Rectal smooth muscle tissue (tissue), 1 donor: ENCODE measurements around the gene RBP3.

ENCODE experiments used
- H3K27ac ChIP-seq: one replicate; pipeline ENCODE4 v1.7.0; 2013; ENCODE audit warnings: low read depth, low read length, inconsistent platforms
- H3K27me3 ChIP-seq: one replicate; pipeline ENCODE4 v1.7.0; 2013; ENCODE audit warnings: low read length; ENCODE audit not compliant: control insufficient read depth, insufficient read depth
- H3K36me3 ChIP-seq: one replicate; pipeline ENCODE4 v1.7.0; 2013; ENCODE audit warnings: low read length; ENCODE audit not compliant: control insufficient read depth, insufficient read depth
- H3K4me1 ChIP-seq: one replicate; pipeline ENCODE4 v1.7.0; 2013; ENCODE audit warnings: low read length; ENCODE audit not compliant: control insufficient read depth, insufficient read depth
- H3K4me3 ChIP-seq: one replicate; pipeline ENCODE4 v1.7.0; 2013; ENCODE audit warnings: low read length
- H3K9ac ChIP-seq: one replicate; pipeline ENCODE4 v1.7.0; 2013; ENCODE audit warnings: low read length

Gene RBP3

GRCh38 chr10:47347303-47347675 lies 874 bp upstream of the RBP3 start:
- Histone ChIP-seq H3K27ac (no peak overlapping the region), H3K4me1 (no peaks in the 10 kb centered on the region), H3K4me3 (no peak overlapping the region), H3K36me3 (no peaks in the 10 kb centered on the region), H3K27me3 (no peaks in the 10 kb centered on the region), H3K9ac (no peak overlapping the region)

GRCh38 chr10:47348661-47349470 lies 703 bp downstream of the RBP3 start:
- no peaks in the 10 kb centered on the region for H3K4me1 ChIP-seq
- H3K27me3 ChIP-seq: no peaks in the 10 kb centered on the region
- no peak overlapping the region for H3K27ac ChIP-seq
- H3K9ac ChIP-seq: no peak overlapping the region
- no peak overlapping the region for H3K4me3 ChIP-seq
- H3K36me3 ChIP-seq: no peaks in the 10 kb centered on the region

GRCh38 chr10:47349516-47349915 lies 1.4 kb downstream of the RBP3 start:
- no peaks in the 10 kb centered on the region for H3K27me3 ChIP-seq

GRCh38 chr10:47349941-47350371 lies 1.8 kb downstream of the RBP3 start:
- Histone ChIP-seq H3K27ac (no peak overlapping the region), H3K36me3 (no peaks in the 10 kb centered on the region), H3K4me1 (no peaks in the 10 kb centered on the region), H3K4me3 (no peak overlapping the region), H3K27me3 (no peaks in the 10 kb centered on the region), H3K9ac (no peak overlapping the region)

More at GRCh38 chr10:47349516-47349915, 1.4 kb downstream of the RBP3 start:
- no peaks in the 10 kb centered on the region for H3K36me3 ChIP-seq
- no peaks in the 10 kb centered on the region for H3K4me1 ChIP-seq
- no peak overlapping the region for H3K27ac ChIP-seq
- H3K9ac ChIP-seq: no peak overlapping the region
- no peak overlapping the region for H3K4me3 ChIP-seq

GRCh38 chr10:47350671-47351640 lies 2.8 kb downstream of the RBP3 start:
- no peaks in the 10 kb centered on the region for H3K27me3 ChIP-seq
- no peak overlapping the region for H3K4me3 ChIP-seq
- no peak overlapping the region for H3K9ac ChIP-seq
- H3K36me3 ChIP-seq: no peaks in the 10 kb centered on the region
- H3K4me1 ChIP-seq: no peaks in the 10 kb centered on the region
- no peak overlapping the region for H3K27ac ChIP-seq

GRCh38 chr10:47351899-47352815 lies 4.0 kb downstream of the RBP3 start:
- no peak overlapping the region for H3K4me3 ChIP-seq
- no peak overlapping the region for H3K27ac ChIP-seq
- H3K27me3 ChIP-seq: no peaks in the 10 kb centered on the region
- no peaks in the 10 kb centered on the region for H3K4me1 ChIP-seq
- H3K9ac ChIP-seq: no peak overlapping the region
- no peaks in the 10 kb centered on the region for H3K36me3 ChIP-seq

- Histone ChIP-seq H3K36me3 (no peaks in the 10 kb centered on the region), H3K4me1 (no peaks in the 10 kb centered on the region), H3K4me3 (no peak overlapping the region), H3K9ac (no peak overlapping the region), H3K27me3 (no peaks in the 10 kb centered on the region), H3K27ac (no peak overlapping the region)
Observed at GRCh38 chr10:47353351-47353750, 5.2 kb downstream of the RBP3 start.

- Histone ChIP-seq H3K27ac (no peak overlapping the region), H3K36me3 (no peaks in the 10 kb centered on the region), H3K27me3 (no peaks in the 10 kb centered on the region), H3K4me1 (no peaks in the 10 kb centered on the region), H3K4me3 (no peak overlapping the region), H3K9ac (no peak overlapping the region)
Observed at GRCh38 chr10:47354165-47354564, 6.0 kb downstream of the RBP3 start.

GRCh38 chr10:47354900-47355299 lies 6.7 kb downstream of the RBP3 start:
- no peak overlapping the region for H3K4me3 ChIP-seq
- no peaks in the 10 kb centered on the region for H3K4me1 ChIP-seq
- H3K9ac ChIP-seq: no peak overlapping the region
- no peaks in the 10 kb centered on the region for H3K27me3 ChIP-seq
- H3K36me3 ChIP-seq: no peaks in the 10 kb centered on the region
- H3K27ac ChIP-seq: no peak overlapping the region

GRCh38 chr10:47356708-47357107 lies 8.5 kb downstream of the RBP3 start:
- no peak overlapping the region for H3K9ac ChIP-seq
- H3K36me3 ChIP-seq: no peaks in the 10 kb centered on the region
- H3K4me1 ChIP-seq: no peaks in the 10 kb centered on the region
- no peaks in the 10 kb centered on the region for H3K27me3 ChIP-seq
- H3K27ac ChIP-seq: no peak overlapping the region
- no peak overlapping the region for H3K4me3 ChIP-seq

GRCh38 chr10:47357131-47357582 lies 9.0 kb downstream of the RBP3 start:
- H3K27me3 ChIP-seq: no peaks in the 10 kb centered on the region
- no peaks in the 10 kb centered on the region for H3K4me1 ChIP-seq
- H3K9ac ChIP-seq: no peak overlapping the region
- no peak overlapping the region for H3K27ac ChIP-seq
- H3K4me3 ChIP-seq: no peak overlapping the region
- no peaks in the 10 kb centered on the region for H3K36me3 ChIP-seq

- H3K4me1 ChIP-seq: no peaks in the 10 kb centered on the region
- H3K36me3 ChIP-seq: no peaks in the 10 kb centered on the region
- no peak overlapping the region for H3K4me3 ChIP-seq
- no peak overlapping the region for H3K9ac ChIP-seq
- H3K27ac ChIP-seq: no peak overlapping the region
- H3K27me3 ChIP-seq: no peaks in the 10 kb centered on the region
Observed at GRCh38 chr10:47357911-47358310, 9.7 kb downstream of the RBP3 start.
